AG09319 (cell line): ENCODE results near the gene PPT2.
A peak's percentile ranks its signal among the peaks of the same experiment; 100 is the strongest.

Experiments used
- DNase-seq: peaks from one replicate; pipeline ENCODE4 v3.0.0-alpha.2; 2010; ENCODE audit warnings: low read depth; ENCODE audit errors: extremely low read depth
- TF ChIP-seq, protein P1 (sequence below): IDR thresholded peaks from 2 replicates; pipeline ENCODE4 v1.5.1; 2011; ENCODE audit warnings: low read depth, mild to moderate bottlenecking, inconsistent platforms, low read length, moderate library complexity

Gene PPT2

DNA sequence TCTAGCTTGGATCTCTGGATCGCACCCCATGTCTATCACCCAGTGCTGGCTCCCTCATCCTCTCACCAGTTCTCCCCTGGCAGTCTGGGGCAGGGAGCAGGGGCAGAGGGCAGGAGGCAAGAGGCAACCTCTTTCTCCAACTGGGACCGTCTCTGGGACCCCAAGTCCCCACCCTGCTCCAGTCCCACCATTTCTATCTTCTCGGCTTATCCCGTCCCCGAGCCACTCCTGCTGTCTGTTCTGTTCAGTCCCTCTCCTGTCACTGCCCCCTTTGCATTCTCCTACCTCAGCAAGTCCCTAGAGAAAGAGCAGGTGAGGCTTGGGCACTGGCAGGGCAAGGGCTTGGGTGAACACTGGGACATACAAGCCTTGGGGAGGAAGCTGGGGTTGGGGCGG is 44.2 kb upstream of the PPT2 start:
- TF ChIP-seq, protein P1, sequence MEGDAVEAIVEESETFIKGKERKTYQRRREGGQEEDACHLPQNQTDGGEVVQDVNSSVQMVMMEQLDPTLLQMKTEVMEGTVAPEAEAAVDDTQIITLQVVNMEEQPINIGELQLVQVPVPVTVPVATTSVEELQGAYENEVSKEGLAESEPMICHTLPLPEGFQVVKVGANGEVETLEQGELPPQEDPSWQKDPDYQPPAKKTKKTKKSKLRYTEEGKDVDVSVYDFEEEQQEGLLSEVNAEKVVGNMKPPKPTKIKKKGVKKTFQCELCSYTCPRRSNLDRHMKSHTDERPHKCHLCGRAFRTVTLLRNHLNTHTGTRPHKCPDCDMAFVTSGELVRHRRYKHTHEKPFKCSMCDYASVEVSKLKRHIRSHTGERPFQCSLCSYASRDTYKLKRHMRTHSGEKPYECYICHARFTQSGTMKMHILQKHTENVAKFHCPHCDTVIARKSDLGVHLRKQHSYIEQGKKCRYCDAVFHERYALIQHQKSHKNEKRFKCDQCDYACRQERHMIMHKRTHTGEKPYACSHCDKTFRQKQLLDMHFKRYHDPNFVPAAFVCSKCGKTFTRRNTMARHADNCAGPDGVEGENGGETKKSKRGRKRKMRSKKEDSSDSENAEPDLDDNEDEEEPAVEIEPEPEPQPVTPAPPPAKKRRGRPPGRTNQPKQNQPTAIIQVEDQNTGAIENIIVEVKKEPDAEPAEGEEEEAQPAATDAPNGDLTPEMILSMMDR, result no peak

DNA sequence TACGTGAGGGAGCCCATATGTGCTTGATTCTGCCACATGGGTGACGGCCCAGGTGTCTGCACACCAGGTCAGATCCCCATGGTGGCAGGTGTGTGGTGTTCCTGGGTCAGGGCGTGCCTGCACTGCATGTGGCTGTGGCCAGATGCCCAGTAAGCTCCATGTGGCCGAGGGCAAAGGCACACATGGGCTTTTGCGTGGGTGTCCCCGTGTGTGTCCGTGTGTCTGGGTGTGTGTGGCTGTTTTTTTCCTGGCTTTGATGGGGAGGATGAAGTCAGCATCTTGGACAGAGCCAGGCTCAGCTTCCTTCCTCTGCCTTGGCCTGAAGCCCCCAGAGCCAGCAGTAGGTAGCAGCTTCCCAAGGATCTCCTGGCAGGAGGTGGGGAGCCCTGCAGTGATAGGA is 43.3 kb upstream of the PPT2 start:
- TF ChIP-seq, protein P1, result no peak
- DNase-seq, result no peak

More for the DNA sequence above, 44.2 kb upstream of the PPT2 start:
- no peak for DNase-seq

DNA sequence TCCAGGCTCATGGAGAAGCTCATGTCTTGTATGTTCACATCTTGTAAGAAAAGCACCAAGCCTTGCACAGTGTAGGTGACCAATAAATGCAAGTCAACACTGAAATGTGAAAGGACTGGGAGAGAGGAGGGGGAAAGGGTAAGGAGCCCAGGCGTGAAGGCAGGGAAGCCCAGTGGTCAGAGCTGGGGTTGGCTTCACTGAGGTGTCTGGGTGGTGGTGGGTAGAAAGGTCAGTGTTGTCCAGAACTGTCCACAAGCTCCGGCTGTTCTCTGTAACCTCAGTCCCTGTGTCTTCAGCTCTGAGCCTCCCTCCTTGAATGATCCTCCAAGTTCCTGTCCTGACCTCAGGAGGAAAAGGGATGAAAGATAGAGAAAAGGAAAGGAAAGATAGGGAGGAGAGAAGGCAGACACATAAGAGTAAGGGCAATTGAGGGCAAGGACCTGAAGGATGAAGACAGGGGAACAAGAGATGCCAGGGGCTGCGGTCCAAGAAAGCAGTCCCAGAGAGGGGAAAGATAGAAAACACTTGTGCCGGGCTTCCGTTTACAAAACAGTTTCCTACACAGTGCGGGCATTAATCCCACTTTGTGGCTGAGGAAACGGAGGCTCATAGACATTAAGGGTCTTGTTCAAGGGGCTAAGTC is 42.4 kb upstream of the PPT2 start:
- TF ChIP-seq, protein P1, result no peak
- no peak for DNase-seq

DNA sequence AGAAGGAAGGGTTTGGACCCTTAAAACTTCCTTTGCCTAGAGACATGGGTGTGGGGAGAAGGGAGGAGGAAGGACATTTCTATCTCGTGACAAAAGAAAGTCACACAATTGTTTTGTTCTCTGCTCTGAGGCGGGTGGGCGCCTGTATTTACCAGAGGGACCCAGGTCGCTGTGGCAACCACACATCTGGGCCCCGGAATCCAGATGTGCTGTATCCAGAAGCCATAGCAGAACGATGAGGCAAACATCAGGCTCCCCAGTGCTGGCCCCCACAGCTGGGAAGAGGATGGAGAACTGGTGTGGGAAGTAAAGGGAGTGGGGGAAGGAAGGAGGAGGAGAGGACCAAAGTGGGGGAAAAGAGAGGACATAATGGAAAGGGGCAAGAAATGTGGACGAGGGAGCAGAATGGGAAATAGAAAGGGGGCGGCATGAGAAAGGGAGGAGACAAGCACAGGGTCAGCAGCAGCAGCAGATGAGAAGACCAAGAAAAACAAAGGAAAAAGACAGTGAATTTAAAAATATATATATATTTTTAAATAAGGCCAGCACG is 41.4 kb upstream of the PPT2 start:
- TF ChIP-seq, protein P1, result no peak
- no peak for DNase-seq

DNA sequence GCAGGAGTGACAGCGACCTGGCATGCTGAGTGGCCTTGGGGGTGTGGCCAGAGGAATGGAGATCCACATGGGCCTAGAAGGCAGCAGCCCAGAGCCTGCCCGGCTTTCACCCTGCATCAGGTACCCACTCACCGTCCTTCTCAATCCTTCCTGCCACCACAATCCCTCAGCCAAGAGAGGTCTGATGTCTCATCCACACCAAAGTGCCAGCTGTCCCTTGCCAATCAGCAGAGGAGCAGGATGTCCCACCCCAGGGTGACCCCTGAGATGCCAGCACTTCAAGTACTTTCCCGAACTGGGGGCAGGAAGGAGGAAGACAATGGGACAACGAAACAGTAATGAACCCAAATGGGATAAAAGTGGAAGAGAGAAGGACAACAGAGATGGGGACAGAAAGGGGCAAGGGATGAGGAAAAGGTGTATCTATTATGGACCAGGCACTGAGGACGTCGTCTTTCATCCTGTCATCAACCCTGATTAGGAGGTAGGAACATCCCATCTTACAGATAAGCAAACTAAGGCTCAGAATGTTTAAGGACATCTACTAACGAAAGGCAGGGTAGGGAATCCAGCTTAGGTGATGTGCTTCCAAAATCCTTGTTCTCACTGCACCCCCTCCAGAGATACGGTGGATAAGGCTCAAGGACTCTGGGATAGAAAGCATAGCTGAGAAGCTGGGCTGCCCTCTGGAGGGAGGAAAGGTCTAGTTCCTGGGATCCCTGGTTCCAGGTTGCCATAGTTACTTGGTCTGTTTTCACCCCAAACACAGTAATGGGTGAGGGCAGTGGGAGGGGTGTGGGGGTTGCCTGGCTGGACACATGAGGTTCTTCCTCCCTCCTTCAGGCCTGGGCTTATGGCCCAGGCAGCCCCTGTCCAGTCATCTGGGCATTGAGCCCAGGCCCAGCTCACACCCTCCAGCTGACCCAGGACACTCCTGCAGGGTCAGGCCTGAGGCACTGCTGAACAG is 40.3 kb upstream of the PPT2 start:
- peak; percentile 97 for DNase-seq

DNA sequence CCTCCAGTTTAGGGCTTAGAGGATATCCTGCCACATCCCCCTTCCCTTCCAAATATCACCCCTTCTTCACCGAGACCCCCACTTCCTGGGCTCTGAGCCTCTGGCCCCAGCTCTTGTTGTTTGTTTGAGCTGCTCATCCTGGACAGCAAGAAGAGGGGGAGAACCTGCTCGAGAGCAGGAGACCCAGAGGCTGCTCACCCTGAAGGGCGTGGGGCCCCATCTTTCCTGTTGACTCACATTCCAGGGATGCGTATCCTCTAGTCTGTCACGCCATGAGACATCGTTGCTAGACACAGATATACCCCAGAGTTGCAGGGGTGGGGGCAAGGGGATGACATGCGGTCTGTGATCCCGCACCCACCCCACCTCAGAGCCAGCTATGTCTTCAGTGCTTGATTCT is 39.1 kb upstream of the PPT2 start:
- DNase-seq, result no peak

More for the DNA sequence above, 40.3 kb upstream of the PPT2 start:
- TF ChIP-seq, protein P1, result peak; percentile 77

More for the DNA sequence above, 39.1 kb upstream of the PPT2 start:
- TF ChIP-seq, protein P1, result no peak
